ENCODE data around the gene SDCCAG8. TPM values are rescaled to one million over a fixed set of nuclear protein-coding genes. Genes with fewer than 3 reads are reported as not detected.

SDCCAG8 gene
- total RNA-seq, 1 donor from 2014 or later = 21.4 TPM

DNA sequence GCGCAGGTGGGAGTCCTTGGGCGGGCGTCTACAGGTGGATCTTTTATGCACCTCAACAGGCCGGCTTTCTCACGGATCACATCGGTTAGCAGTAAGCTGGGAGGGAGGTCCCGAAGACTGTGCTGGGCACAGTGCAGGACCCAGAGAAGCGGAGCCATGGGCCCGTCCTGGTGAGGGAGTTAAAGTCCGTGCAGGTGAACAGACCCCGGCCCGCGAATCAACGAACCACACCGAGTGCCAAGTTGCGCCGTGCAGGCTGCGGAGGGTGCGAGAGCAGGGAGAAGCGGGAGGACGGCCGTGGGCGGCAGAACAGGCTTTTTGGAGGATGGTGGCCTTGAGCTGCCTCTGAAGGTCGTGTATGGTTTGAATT, 233.3 kb downstream of the SDCCAG8 start:
- Histone ChIP-seq H3K27me3 (ENCODE audit: low read depth) (no peaks in the 10 kb centered on the region), H3K9me3 (replicated peaks) (no peaks in the 10 kb centered on the region), H3K27ac (replicated peaks) (no peak overlapping the region), H3K4me1 (peaks cover 9% of the 10 kb centered on the region), H3K4me3 (no peak overlapping the region), H3K36me3 (peaks cover 14% of the 10 kb centered on the region)
- TF ChIP-seq CTCF (IDR thresholded peaks at IDR 0.05; ENCODE audit: borderline replicate concordance) = no peak
- no peak for DNase-seq
- intact Hi-C loops (cut with micrococcal nuclease) = no loop called here

DNA sequence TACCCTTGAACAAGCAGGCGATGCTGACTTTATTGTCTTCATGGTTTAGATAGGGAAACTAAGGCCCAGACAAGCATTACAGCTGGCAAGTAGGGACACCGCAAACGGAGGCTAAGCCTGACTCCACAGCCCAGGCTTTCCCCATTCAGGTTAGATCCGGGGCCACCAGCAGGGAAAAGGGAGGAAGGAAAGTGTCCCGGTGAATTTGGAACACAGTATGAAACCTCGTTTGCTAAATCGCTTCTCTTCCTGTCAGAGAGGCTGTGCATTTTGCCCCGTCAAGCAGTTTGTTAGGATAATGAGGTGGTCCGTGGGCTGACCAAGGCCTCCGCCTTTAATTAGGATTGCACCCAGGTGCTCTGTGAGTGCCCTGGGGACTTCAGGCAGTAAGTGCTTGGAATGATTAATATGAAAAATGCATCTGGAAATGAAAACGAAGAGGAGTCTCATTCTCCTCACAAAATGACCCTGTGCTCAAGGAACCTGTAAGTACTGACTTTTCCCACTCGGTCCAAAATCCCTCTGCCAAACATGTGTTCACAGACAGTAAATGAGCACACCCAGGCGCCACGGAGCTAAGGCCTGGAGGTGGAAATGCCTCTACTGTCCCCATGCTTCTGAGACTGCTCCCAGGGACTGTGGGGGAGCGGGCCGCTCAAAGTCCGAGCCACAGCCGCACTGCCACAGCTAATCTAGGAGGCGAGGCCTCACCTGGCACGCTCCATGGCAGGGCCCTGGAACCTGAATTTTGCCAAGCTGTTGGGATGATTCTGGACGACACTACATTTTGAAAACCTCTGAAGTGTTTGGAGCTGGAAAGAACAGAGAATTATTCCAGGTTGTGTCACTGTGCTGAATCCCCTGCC, 234.1 kb downstream of the SDCCAG8 start:
- intact Hi-C loops (cut with micrococcal nuclease) = no loop called here
- no peak overlapping the region for H3K4me3 ChIP-seq
- no peak overlapping the region for H3K27ac ChIP-seq (replicated peaks)

GRCh38 chr1:243490748-243491686, 235.2 kb downstream of the SDCCAG8 start:
- H3K36me3 ChIP-seq = peaks cover 14% of the 10 kb centered on the region
- intact Hi-C loops (cut with micrococcal nuclease) = no loop called here
- peak overlapping the region; percentile 9 for H3K27ac ChIP-seq (replicated peaks)
- no peaks in the 10 kb centered on the region for H3K9me3 ChIP-seq (replicated peaks)
- TF ChIP-seq CTCF (IDR thresholded peaks at IDR 0.05; ENCODE audit: borderline replicate concordance) = no peak
- no peak for DNase-seq
- H3K4me1 ChIP-seq = peaks cover 21% of the 10 kb centered on the region
- H3K27me3 ChIP-seq (ENCODE audit: low read depth) = no peaks in the 10 kb centered on the region
- no peak overlapping the region for H3K4me3 ChIP-seq

More for the DNA sequence above, 234.1 kb downstream of the SDCCAG8 start:
- no peaks in the 10 kb centered on the region for H3K27me3 ChIP-seq (ENCODE audit: low read depth)
- peaks cover 10% of the 10 kb centered on the region for H3K4me1 ChIP-seq
- no peak for DNase-seq
- peaks cover 14% of the 10 kb centered on the region for H3K36me3 ChIP-seq
- TF ChIP-seq CTCF (IDR thresholded peaks at IDR 0.05; ENCODE audit: borderline replicate concordance) = no peak
- no peaks in the 10 kb centered on the region for H3K9me3 ChIP-seq (replicated peaks)

- intact Hi-C loops (cut with micrococcal nuclease) = no loop called here
Measured at GRCh38 chr1:243493156-243494129, 237.6 kb downstream of the SDCCAG8 start.

More at GRCh38 chr1:243493156-243494129, 237.6 kb downstream of the SDCCAG8 start:
- peaks cover 23% of the 10 kb centered on the region for H3K4me1 ChIP-seq
- no peak for DNase-seq
- H3K27ac ChIP-seq (replicated peaks) = peak overlapping the region; percentile 27
- H3K9me3 ChIP-seq (replicated peaks) = no peaks in the 10 kb centered on the region
- H3K4me3 ChIP-seq = no peak overlapping the region
- peaks cover 20% of the 10 kb centered on the region for H3K36me3 ChIP-seq
- TF ChIP-seq CTCF (IDR thresholded peaks at IDR 0.05; ENCODE audit: borderline replicate concordance) = no peak
- no peaks in the 10 kb centered on the region for H3K27me3 ChIP-seq (ENCODE audit: low read depth)
